NCI-H1048 (cell line): ENCODE measurements around the gene PEX10.

Source experiments
- DNase-seq: peaks from one replicate; lab custom pipeline; 2025; lab: John Stamatoyannopoulos, UW

Gene PEX10

DNA sequence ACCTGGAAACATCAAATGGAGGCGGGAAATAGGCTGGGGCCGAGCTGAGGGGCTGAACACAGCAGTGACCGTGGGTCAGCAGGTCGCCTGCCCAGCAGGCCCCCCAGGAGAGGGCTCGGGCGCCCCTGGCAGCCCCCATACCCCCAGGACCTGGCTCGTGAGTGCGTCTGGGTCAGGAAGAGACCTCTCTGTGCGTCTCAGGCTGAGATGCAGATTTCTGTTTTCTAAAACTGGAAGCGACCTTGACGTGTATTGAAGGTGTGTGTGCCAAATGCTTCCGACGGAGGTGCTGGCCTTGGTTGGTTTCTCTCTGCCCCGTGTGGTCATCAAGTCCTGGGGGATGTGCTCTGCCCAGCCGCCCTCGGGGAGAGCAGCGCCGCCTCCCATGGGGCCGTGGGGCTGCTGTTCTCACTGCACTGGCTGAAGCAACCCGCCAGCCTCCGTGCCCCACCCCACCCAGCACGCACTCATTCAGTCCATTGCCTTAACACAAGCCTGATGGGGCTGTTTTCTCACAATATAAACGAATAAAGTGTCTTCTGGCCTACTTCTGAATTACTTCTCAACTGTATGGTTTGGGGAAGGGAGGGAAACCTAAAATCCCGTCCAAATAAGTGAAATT is 7.4 kb downstream of the PEX10 start:
- no peak for DNase-seq

GRCh38 chr1:2404142-2404889 is 8.0 kb downstream of the PEX10 start:
- no peak for DNase-seq

- no peak for DNase-seq
Observed at GRCh38 chr1:2403273-2403672, 9.1 kb downstream of the PEX10 start.

- no peak for DNase-seq
Observed at GRCh38 chr1:2402420-2402819, 9.9 kb downstream of the PEX10 start.

DNA sequence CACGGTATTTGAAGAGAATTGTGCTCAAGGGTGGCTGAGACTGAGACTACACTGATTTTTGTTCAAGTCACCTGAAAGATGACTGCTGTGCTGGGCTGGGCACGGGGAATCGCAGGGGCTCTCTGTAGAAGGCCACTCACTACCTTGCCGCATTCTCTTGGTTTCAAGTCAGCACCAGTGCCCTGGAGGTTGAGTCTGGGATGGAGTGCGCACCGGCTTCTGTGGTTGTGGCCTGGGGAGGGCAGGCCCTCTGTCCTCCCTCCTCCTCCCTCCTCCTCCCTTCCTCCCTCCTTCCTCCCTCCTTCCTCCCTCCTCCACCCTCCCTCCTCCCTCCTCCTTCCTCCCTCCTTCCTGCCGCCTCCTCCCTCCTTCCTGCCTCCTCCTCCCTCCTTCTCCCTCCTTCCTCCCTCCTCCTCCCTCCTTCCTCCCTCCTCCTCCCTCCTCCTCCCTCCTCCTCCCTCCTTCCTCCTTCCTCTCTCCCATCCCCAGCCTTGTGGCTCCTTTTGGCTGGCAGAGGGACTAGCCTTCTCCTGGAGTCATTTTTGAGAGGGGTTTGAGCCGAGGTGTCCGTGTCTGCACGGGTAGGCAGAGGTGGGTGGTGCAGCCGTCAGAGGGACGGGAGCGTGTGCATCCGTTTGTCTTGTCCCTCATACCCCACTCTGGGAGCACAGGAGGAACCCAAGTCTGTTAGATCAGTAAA is 11.3 kb downstream of the PEX10 start:
- DNase-seq, result no peak

DNA sequence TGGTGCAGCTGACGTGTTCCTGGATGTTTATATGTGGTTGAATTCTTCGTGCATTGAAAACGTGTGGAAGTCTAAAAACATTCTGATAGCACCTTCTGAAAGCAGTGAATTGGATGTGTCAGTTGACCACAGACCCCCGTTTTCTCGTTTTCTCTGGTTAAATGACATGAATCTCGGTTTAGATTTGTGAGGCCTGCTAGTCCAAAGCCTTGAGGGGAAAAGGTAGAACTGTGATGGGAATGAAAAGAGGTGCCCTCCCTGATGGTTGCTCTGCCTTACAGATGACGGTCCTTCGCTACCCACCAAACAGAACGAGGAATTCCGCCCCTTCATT is 11.8 kb downstream of the PEX10 start:
- DNase-seq, result no peak

DNA sequence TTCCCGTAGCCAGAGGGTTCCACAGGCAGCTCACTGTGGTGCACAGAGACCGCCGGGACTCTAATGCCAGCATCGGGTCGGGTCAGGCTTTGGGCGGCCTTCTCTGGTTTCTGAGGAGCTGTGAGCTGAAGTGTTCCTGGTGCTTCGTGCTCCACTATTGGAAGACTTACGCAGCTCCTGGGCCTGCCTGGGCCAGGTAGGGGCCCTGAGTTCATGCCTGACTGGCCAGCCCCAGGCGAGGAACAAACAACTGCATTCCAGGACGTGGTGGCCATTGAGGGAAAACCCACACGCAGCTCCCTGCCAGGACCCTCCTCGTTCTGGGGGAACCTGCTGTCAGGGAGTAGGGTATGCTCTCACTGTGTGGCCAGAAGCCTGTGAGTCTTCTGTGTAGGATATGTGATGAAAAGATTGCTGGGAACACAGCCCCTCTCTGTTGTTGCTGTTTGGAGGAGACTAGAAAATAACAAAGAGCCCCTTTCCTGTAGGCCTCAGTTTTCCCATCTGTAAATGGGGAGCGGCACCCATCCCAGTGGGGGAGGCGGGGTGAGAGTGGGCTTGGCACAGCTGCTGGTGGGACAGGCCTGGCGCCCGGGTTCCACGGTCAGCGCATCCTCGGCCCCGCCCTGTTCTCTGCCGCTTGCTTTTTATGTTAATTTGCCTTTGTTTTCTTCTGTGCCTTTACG is 12.3 kb downstream of the PEX10 start:
- no peak for DNase-seq

GRCh38 chr1:2398871-2399270 is 13.5 kb downstream of the PEX10 start:
- DNase-seq, result no peak

- no peak for DNase-seq
Observed at GRCh38 chr1:2397007-2397679, 15.2 kb downstream of the PEX10 start.

GRCh38 chr1:2396476-2396875 is 15.9 kb downstream of the PEX10 start:
- no peak for DNase-seq

DNA sequence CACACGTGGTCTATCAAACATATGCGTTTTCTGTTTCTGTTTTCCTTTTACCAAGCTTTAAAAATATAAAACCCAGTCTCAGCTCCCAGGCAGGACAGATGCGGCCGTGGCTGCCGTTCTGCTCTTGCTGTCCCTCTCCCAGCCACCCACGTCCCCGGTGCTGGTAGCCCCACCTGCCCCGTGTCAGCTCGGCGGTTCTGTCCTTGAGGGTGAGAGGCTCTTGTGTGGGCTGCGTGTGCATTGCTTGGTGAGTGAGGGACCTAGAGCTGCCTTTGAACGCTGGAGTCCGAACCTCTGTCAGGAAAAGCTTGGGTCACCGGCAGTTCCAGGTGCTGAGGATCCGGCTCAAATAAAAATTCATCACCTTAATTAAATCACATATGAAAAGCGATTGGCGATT is 16.3 kb downstream of the PEX10 start:
- no peak for DNase-seq

DNA sequence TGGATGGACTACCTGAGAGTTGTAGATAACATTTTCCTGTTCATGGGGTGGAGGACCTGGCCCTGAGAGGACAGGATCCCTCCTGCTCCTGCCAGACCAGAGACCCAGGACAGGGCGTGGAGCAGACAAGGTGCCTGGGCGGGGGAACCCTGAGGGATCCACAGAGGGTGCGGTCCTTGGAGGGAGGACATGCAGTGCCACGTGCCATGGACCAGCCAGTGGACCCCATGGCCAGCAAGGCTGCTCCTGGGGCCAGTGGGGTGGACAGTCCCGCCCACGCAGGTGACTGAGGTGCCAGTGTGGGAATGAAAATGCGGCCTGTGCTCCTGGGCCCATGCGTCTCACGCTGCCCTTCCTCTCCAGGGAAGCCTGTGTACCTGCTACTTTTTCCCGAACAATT is 17.1 kb downstream of the PEX10 start:
- no peak for DNase-seq

DNA sequence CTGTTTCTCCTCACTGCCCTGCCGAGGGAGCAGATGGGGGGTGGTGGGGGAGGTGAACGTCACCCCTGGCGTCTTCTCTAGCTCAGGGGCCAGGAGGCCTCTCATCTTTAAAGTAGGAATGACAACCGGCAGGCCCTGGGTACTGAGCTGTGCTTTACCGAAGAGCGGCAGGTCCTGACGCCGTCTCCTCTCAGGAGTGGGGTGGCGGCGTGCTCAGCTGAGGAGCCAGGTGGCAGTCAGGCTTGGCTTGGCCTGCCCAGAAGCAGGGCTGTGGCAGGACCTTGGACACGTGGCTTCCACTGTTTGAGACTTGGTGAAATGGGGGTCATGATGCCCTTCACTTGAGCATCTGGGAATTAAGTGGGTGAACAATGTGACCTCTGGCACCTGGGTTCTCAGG is 17.6 kb downstream of the PEX10 start:
- no peak for DNase-seq

DNA sequence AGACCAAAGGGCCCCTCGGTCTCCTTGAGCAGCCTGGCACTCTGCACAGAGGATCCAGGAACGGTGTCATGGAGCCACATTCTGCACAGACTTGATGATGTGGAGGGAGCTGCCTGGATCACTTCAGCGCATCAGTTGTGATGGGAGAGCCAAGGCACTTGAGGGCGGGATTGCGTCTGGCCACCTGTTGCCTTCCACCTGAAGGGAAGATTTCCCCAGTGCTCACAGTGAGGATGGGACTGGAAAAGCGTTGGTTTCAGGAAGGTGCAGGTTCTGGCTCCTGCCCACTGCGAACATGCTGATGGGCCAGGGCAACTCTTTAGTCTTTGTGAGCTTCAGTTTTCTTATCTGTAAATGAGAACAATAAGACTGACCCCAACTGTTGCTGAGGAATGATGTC is 18.1 kb downstream of the PEX10 start:
- DNase-seq, result no peak

GRCh38 chr1:2393471-2393877 is 18.9 kb downstream of the PEX10 start:
- no peak for DNase-seq

GRCh38 chr1:2392686-2393085 is 19.7 kb downstream of the PEX10 start:
- no peak for DNase-seq

DNA sequence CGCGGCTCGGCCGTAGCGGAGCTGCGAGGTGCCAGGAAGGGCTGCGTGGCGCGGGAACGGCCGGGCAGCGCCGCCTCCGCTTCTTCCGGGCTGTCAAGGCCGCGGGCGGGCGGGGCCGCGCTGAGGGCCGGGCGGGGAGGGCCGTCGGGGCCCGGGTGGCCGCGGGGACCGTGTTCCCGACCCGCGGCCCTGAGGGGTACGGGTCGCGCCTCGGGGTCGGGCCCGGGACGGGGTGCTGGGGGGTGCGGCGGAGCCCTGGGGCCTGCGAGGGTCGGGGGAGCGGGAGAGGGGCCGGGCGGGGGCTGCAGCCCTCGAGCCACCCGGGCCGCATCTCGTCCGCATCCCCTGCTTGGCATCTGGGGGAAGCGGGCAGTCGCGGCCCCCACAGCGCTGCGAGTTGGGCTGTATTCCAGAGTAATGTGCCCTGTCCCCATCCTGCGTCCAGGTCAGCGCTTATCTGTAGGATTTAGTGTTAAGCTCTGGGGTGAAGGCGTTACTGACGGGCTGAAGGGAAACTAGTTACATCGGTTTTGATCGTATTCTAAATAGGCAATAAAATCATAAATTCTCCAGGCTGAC is 20.3 kb downstream of the PEX10 start:
- DNase-seq, result no peak

DNA sequence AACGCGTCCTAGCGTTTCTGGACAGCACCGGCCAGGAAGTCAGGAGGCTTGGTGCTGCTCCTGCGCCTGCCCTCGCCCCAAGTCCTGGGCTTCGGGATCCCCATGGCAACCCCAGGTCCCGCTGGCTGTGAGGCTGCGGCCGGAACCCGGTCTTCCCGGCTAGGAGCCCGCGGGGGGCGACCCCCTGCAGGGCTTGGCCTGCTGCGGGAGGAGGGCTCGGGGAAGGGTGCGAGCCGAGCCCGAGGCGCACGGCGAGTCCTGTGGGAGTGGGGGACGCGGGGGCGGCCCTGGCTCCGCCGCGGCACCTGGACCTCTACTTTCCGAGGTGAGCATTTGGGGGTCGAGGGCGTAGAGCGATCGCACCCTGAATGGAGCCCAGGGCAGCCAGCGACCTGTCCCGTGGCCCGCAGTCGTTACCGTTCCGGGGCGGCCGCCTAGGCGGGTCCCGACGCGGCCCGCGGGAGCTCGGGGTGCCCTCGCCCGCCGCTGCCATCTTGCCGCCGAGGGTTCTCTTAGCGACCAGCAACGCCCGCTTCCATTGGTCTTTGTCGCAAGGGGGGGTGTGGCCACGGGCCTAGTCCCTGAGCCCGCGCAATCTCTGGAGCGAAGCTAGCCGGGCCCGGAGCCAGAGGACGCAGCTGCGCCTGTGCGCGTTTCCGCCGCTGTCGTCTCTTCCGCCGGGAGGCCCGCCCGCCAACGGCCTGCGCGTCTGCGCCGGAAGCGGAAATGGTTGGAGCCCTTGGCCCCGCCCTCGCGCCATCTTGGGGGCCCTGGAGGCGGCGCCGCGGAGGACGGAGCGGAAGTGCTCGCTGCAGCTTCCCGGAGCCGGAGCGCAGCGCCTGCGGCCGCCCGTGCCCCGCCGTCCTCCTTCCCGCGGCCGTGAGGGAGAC is 21.1 kb downstream of the PEX10 start, which contains the start of the genes MORN1 and RER1:
TSS of gene MORN1 (minus strand) at position 514 of the 890 bp plus-strand sequence. CDS start at position 493, 21 bp downstream.
TSS of gene RER1 (plus strand) at position 801 of the 890 bp plus-strand sequence. CDS start 3,950 bp downstream, outside the sequence.
- DNase-seq, result peak; percentile 97

DNA sequence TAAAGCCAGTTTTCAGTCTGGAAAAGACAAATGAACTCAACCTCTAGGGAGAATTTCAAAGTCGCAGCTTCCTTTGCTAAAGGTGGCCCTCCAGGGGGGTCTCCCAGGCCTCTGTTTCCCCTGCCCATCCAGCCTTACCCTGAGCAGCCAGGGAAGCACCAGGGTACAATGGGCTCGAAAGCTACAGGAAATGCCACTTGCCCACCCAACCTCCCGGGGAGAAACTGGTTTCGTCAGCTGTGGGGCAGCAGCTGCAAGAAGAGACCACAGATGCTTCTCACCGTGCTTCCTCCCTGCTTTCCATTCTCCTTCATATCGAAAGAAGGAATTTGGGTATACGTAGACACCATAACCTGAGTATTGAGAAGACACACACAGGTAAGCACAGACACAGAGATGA is 22.7 kb downstream of the PEX10 start:
- DNase-seq, result no peak
